Stomach (tissue), 9 donors: ENCODE results near the gene L3MBTL4. TPM values are rescaled to one million over a fixed set of nuclear protein-coding genes. Genes with fewer than 3 reads are reported as not detected.
A peak's percentile ranks its signal among the peaks of the same experiment; 100 is the strongest.

Experiments used
- DNase-seq, 2 donors: peaks; one replicate each; pipeline versions ENCODE4 v3.0.0 to v3.0.0-alpha.2; 2013 to 2019
- H3K27ac ChIP-seq, 5 donors: fragments of 200-600 bp in 4 of 5; sonication (generic) in 4 of 5; one replicate each; pipeline ENCODE4 v1.5.1; 2013 to 2019; ENCODE audit warnings: mild to moderate bottlenecking in 1 of 5, moderate library complexity in 1 of 5
- H3K27me3 ChIP-seq, 3 donors: fragments of 200-600 bp; sonication (generic); one replicate each; pipeline ENCODE4 v1.5.1; 2017 to 2019; ENCODE audit warnings: mixed run types in 1 of 3
- H3K36me3 ChIP-seq, 4 donors: fragments of 200-600 bp; sonication (generic); 1 replicate in 3 of 4; 2 replicates in 1 of 4; pipeline ENCODE4 v1.5.1; 2016 to 2019
- H3K4me1 ChIP-seq, 4 donors: fragments of 200-600 bp; sonication (generic); one replicate each; pipeline ENCODE4 v1.5.1; 2016 to 2019
- H3K4me3 ChIP-seq, 4 donors: fragments of 200-600 bp; sonication (generic) in 3 of 4; one replicate each; pipeline ENCODE4 v1.5.1; 2016 to 2019; ENCODE audit warnings: mild to moderate bottlenecking in 1 of 4
- H3K9me3 ChIP-seq, 4 donors: fragments of 200-600 bp; sonication (generic); one replicate each; pipeline ENCODE4 v1.5.1; 2016 to 2019
- CTCF ChIP-seq, 7 experiments: fragments of 450-650 bp in 4 of 7; fragments of 200-600 bp in 3 of 7; sonication (generic) in 3 of 7; IDR thresholded peaks; one replicate each; pipeline ENCODE4 v1.5.1; 2016 to 2019; ENCODE audit warnings: antibody characterized with exemption in 7 of 7, control low read depth in 2 of 7, mild to moderate bottlenecking in 1 of 7
- EP300 ChIP-seq: sonication (generic); formaldehyde crosslinking; IDR thresholded peaks from one replicate; pipeline ENCODE4 v1.6.1; 2017; ENCODE audit warnings: antibody characterized with exemption
- POLR2A ChIP-seq, 4 donors: fragments of 450-650 bp; IDR thresholded peaks; one replicate each; pipeline ENCODE4 v1.6.1; 2016; ENCODE audit warnings: antibody characterized with exemption in 4 of 4, control low read depth in 2 of 4, mild to moderate bottlenecking in 1 of 4, moderate library complexity in 1 of 4
- POLR2AphosphoS5 ChIP-seq, 3 donors: sonication (generic); formaldehyde crosslinking; IDR thresholded peaks; one replicate each; pipeline ENCODE4 v1.6.1; 2016; ENCODE audit warnings: antibody characterized with exemption in 3 of 3
- WGBS, 5 donors: extraction: QIAGEN DNeasy Blood & Tissue Kit in 3 of 5; methylation state at CpG; one replicate each; pipeline versions ENCODE4 v1.1.5 to v1.1.7; 2013 to 2018; 5-methylcytosine and 5-hydroxymethylcytosine counted together
- intact Hi-C: fragments of 100-400 bp; cut with DNase I; formaldehyde crosslinking; loops from one replicate; pipeline ENCODE4 v1.15.1; 2023; ENCODE audit warnings: low total_unique reads
- polyA plus RNA-seq, 3 donors: library from polyadenylated mRNA; stranded (reverse); fragments of 200-250 nt; gene quantifications; one replicate each; pipeline ENCODE4 v1.2.3, GENCODE V29; 2013
- total RNA-seq, 5 donors: library from RNA; depleted of rRNA; stranded (reverse); fragments of >200 nt; gene quantifications; one replicate each; pipeline versions ENCODE4 v1.1.0 to v1.2.3, GENCODE V29; 2014 to 2016
- donor health status: healthy with polysubstance abuse.
- donor health status: Bipolar disorder and iron deficiency.
- donor health status: healthy.

Gene L3MBTL4
- total and polyA plus RNA-seq, 8 donors = 1.9 to 23.3 (median 7.6) TPM

- 66 to 75% (median 74%) methylated on average over 10 of the region's 10 CpGs for WGBS, 5 donors
- intact Hi-C loops = no loop called here
These were observed 8.4 kb downstream of the L3MBTL4 start for GRCh38 chr18:6406075-6406909.

GRCh38 chr18:6405237-6406074 is 9.3 kb downstream of the L3MBTL4 start:
- DNase-seq = no peak
- 73 to 88% (median 77%) methylated on average over 8 to 11 of the region's 11 CpGs for WGBS, 5 donors
- Histone ChIP-seq H3K36me3 (no peaks in the 10 kb centered on the region), H3K4me3 (no peak overlapping the region), H3K9me3 (no peaks in the 10 kb centered on the region), H3K4me1 (peaks cover 8 to 20% (median 12%) of the 10 kb centered on the region in 4 donors), H3K27ac (no peak overlapping the region), H3K27me3 (no peaks in the 10 kb centered on the region)
- intact Hi-C loops = no loop called here
- TF ChIP-seq CTCF (IDR thresholded peaks at IDR 0.05) (no peak), EP300 (no peak), POLR2A (IDR thresholded peaks at IDR 0.05) (no peak), POLR2AphosphoS5 (IDR thresholded peaks at IDR 0.05) (no peak)

More at GRCh38 chr18:6406075-6406909, 8.4 kb downstream of the L3MBTL4 start:
- TF ChIP-seq POLR2A (IDR thresholded peaks at IDR 0.05) = no peak
- no peak for TF ChIP-seq EP300
- TF ChIP-seq POLR2AphosphoS5 (IDR thresholded peaks at IDR 0.05) = no peak
- no peak for TF ChIP-seq CTCF (IDR thresholded peaks at IDR 0.05)
- H3K27ac ChIP-seq = peak overlapping the region in 1 of 5 donors; percentile 38
- peaks cover 8 to 20% (median 12%) of the 10 kb centered on the region in 4 donors for H3K4me1 ChIP-seq
- no peaks in the 10 kb centered on the region for H3K9me3 ChIP-seq
- H3K27me3 ChIP-seq = no peaks in the 10 kb centered on the region
- H3K36me3 ChIP-seq = no peaks in the 10 kb centered on the region
- DNase-seq = no peak
- no peak overlapping the region for H3K4me3 ChIP-seq

- Histone ChIP-seq H3K4me3 (no peak overlapping the region), H3K27me3 (no peaks in the 10 kb centered on the region), H3K27ac (no peak overlapping the region), H3K36me3 (no peaks in the 10 kb centered on the region), H3K9me3 (no peaks in the 10 kb centered on the region), H3K4me1 (peaks cover 8 to 20% (median 12%) of the 10 kb centered on the region in 4 donors)
- TF ChIP-seq POLR2A (IDR thresholded peaks at IDR 0.05) (no peak), POLR2AphosphoS5 (IDR thresholded peaks at IDR 0.05) (no peak), CTCF (IDR thresholded peaks at IDR 0.05) (no peak), EP300 (no peak)
- intact Hi-C loops = no loop called here
- WGBS, 5 donors = 83 to 93% (median 89%) methylated on average over 5 of the region's 5 CpGs
- DNase-seq = no peak
These were observed 9.9 kb downstream of the L3MBTL4 start for GRCh38 chr18:6404834-6405233.

GRCh38 chr18:6401687-6402086 is 13.0 kb downstream of the L3MBTL4 start:
- WGBS, 5 donors = 65 to 77% (median 74%) methylated on average over 8 of the region's 8 CpGs
- no peaks in the 10 kb centered on the region for H3K27me3 ChIP-seq
- peak in 1 of 2 donors; percentile 31 for DNase-seq
- intact Hi-C loops = no loop called here
- peaks cover 3 to 16% (median 10%) of the 10 kb centered on the region in 4 donors for H3K4me1 ChIP-seq
- no peaks in the 10 kb centered on the region for H3K36me3 ChIP-seq
- no peak overlapping the region for H3K4me3 ChIP-seq
- H3K27ac ChIP-seq = no peak overlapping the region
- TF ChIP-seq CTCF (IDR thresholded peaks at IDR 0.05) (no peak), EP300 (no peak), POLR2AphosphoS5 (IDR thresholded peaks at IDR 0.05) (no peak), POLR2A (IDR thresholded peaks at IDR 0.05) (no peak)
- no peaks in the 10 kb centered on the region for H3K9me3 ChIP-seq
